ENCODE data around the gene NEK1.
"Not testable (repeated sequence)": the region's sequence is repeated elsewhere in the genome, so short reads cannot be mapped to it uniquely, and the experiment has no call there.

DNA sequence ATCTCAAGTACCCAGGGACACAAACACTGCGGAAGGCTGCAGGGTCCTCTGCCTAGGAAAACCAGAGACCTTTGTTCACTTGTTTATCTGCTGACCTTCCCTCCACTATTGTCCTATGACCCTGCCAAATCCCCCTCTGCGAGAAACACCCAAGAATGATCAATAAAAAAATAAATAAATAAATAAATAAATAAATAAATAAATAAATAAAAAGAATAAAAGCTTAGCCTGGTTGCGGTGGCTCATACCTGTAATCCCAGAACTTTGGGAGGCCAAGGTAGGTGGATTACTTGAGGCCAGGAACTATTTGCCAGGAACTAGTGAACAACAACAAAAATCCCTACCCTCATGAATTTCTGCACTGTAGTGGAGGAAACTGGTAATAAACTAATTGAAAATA lies 41.4 kb downstream of the NEK1 start:
- not testable (repeated sequence) for TF ChIP-seq POLR2A, EP300, POLR2AphosphoS5 (IDR thresholded peaks at IDR 0.05)
- TF ChIP-seq, protein P1, sequence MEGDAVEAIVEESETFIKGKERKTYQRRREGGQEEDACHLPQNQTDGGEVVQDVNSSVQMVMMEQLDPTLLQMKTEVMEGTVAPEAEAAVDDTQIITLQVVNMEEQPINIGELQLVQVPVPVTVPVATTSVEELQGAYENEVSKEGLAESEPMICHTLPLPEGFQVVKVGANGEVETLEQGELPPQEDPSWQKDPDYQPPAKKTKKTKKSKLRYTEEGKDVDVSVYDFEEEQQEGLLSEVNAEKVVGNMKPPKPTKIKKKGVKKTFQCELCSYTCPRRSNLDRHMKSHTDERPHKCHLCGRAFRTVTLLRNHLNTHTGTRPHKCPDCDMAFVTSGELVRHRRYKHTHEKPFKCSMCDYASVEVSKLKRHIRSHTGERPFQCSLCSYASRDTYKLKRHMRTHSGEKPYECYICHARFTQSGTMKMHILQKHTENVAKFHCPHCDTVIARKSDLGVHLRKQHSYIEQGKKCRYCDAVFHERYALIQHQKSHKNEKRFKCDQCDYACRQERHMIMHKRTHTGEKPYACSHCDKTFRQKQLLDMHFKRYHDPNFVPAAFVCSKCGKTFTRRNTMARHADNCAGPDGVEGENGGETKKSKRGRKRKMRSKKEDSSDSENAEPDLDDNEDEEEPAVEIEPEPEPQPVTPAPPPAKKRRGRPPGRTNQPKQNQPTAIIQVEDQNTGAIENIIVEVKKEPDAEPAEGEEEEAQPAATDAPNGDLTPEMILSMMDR (IDR thresholded peaks at IDR 0.05): not testable (repeated sequence)

Data from suprapubic skin (tissue), 4 donors.